Fibroblast of villous mesenchyme (primary cell): ENCODE results near the gene SPRY4. TPM values are rescaled to one million over a fixed set of nuclear protein-coding genes. Genes with fewer than 3 reads are reported as not detected.
"Not testable (repeated sequence)": the region's sequence is repeated elsewhere in the genome, so short reads cannot be mapped to it uniquely, and the experiment has no call there.

Experiments used
- DNase-seq: peaks from one replicate; pipeline ENCODE4 v3.0.0-alpha.2; 2010; ENCODE audit warnings: low read depth
- H3K4me3 ChIP-seq: 2 replicates; pipeline ENCODE4 v1.5.1; 2011; ENCODE audit warnings: low read depth, mild to moderate bottlenecking, low read length
- CTCF ChIP-seq: IDR thresholded peaks from 2 replicates; pipeline ENCODE4 v1.5.1; 2012; ENCODE audit warnings: low read depth, mild to moderate bottlenecking, low read length; ENCODE audit not compliant: insufficient read depth
- small RNA-seq: library from RNA; depleted of rRNA; stranded (forward); fragments of <200 nt; gene quantifications from one replicate; pipeline ENCODE3, GENCODE V24; 2012
- total RNA-seq: library from RNA; depleted of rRNA; stranded (reverse); fragments of >200 nt; gene quantifications from 2 replicates; pipeline ENCODE4 v1.2.3, GENCODE V29; 2012

SPRY4 gene
- total RNA-seq, 1 donor: 22.9 TPM

DNA sequence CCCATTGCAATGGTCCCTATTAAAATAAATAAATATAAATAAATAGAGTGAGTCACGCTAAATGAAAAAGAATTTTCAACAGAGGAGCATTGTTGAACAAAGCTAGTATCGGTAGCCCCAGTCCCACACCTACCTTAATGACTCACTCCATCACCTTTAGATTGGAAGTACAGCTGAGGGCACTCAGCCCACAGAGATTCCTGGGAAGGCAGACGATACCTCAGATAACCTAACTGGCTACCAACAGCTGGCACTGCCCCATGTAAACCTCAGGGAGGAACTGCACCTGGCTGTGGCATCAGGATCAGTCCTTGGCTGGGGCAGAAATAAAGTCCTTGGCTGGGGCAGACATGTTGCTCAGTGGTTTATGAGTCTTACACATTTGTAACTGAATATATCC lies 49.3 kb downstream of the SPRY4 start:
- no peak for TF ChIP-seq CTCF
- DNase-seq: no peak
- no peak overlapping the region for H3K4me3 ChIP-seq

- not testable (repeated sequence) for H3K4me3 ChIP-seq, DNase-seq
Measured at GRCh38 chr5:142272596-142272995, 52.2 kb downstream of the SPRY4 start.

GRCh38 chr5:142264084-142264483 lies 60.7 kb downstream of the SPRY4 start:
- not testable (repeated sequence) for DNase-seq, H3K4me3 ChIP-seq

DNA sequence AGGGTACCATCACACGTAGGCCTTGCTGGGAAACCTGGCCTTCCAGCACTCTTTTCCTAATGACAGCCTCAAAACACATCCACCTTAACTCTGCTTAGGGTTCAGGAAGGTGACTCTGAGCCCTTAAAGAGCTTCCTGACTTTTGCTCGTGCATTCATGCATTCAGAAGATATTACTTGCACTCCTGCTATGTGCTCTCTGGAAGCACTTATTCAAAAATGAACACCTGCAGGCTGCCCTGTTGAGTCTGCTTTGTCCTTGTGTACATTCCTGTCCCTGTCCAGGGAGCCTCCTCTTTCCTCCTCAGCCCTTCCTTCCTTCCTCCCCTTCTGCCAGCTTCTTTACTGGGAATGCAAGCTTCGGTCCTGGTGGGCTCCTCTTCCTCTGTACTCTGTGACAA lies 61.5 kb downstream of the SPRY4 start:
- H3K4me3 ChIP-seq: no peak overlapping the region
- no peak for DNase-seq
- TF ChIP-seq CTCF: no peak

- no peak for DNase-seq
- TF ChIP-seq CTCF: no peak
- no peak overlapping the region for H3K4me3 ChIP-seq
Measured at GRCh38 chr5:142262683-142263082, 62.1 kb downstream of the SPRY4 start.

Small RNA genes lying within 50 kb of the gene (small RNA-seq; reads per million reads assigned to genes)
- not detected for gene RF02038
- gene RF02039: not detected

Other genes with a start within 250 kb of the SPRY4 start
- gene NDFIP1, start 216.2 kb downstream of the SPRY4 start, total RNA-seq: 92.0 and 124 TPM in 2 replicates